Tibial nerve (tissue), 4 donors: ENCODE results near the gene HCRT. TPM values are rescaled to one million over a fixed set of nuclear protein-coding genes. Genes with fewer than 3 reads are reported as not detected.
"Not testable (repeated sequence)": the region's sequence is repeated elsewhere in the genome, so short reads cannot be mapped to it uniquely, and the experiment has no call there.

ENCODE experiments used
- DNase-seq, 2 donors: peaks; one replicate each; pipeline ENCODE4 v3.0.0-alpha.2; 2019; ENCODE audit warnings: low spot score in 2 of 2
- H3K27ac ChIP-seq, 4 donors: fragments of 200-600 bp; sonication (generic) in 3 of 4; one replicate each; pipeline ENCODE4 v1.5.1; 2017 to 2019; ENCODE audit warnings: mild to moderate bottlenecking in 1 of 4
- H3K27me3 ChIP-seq, 2 donors: fragments of 200-600 bp; sonication (generic) in 1 of 2; one replicate each; pipeline versions ENCODE4 v1.5.1 to v1.6.0; 2017 to 2019
- H3K36me3 ChIP-seq, 3 donors: fragments of 200-600 bp; sonication (generic); one replicate each; pipeline ENCODE4 v1.5.1; 2018 to 2019
- H3K4me1 ChIP-seq, 4 donors: fragments of 200-600 bp; sonication (generic) in 3 of 4; one replicate each; pipeline ENCODE4 v1.5.1; 2017 to 2019
- H3K4me3 ChIP-seq, 4 donors: fragments of 200-600 bp; sonication (generic) in 3 of 4; one replicate each; pipeline ENCODE4 v1.5.1; 2017 to 2019; ENCODE audit warnings: mild to moderate bottlenecking in 1 of 4, moderate library complexity in 1 of 4
- H3K9me3 ChIP-seq, 4 donors: fragments of 200-600 bp; sonication (generic) in 3 of 4; one replicate each; pipeline ENCODE4 v1.5.1; 2017 to 2019
- CTCF ChIP-seq, 5 experiments: fragments of 200-600 bp in 3 of 5; fragments of 450-650 bp in 2 of 5; sonication (generic) in 3 of 5; IDR thresholded peaks; one replicate each; pipeline ENCODE4 v1.5.1; 2016 to 2019; ENCODE audit warnings: antibody characterized with exemption in 5 of 5, mild to moderate bottlenecking in 3 of 5, moderate library complexity in 2 of 5
- EP300 ChIP-seq, 2 donors: sonication (generic); formaldehyde crosslinking; IDR thresholded peaks; one replicate each; pipeline ENCODE4 v1.6.1; 2017; ENCODE audit warnings: antibody characterized with exemption in 2 of 2, mild to moderate bottlenecking in 1 of 2
- POLR2A ChIP-seq, 2 donors: fragments of 450-650 bp; IDR thresholded peaks; one replicate each; pipeline ENCODE4 v1.6.1; 2017; ENCODE audit warnings: antibody characterized with exemption in 2 of 2, mild to moderate bottlenecking in 2 of 2, moderate library complexity in 2 of 2
- WGBS, 2 donors: methylation state at CpG; one replicate each; pipeline ENCODE4 v1.1.5; 2018; 5-methylcytosine and 5-hydroxymethylcytosine counted together
- total RNA-seq, 4 donors: library from RNA; depleted of rRNA; stranded (reverse); fragments of >200 nt; gene quantifications; one replicate each; pipeline ENCODE4 v1.1.0, GENCODE V29; 2016

Gene HCRT
- total RNA-seq, 4 donors from 2014 or later = not detected

DNA sequence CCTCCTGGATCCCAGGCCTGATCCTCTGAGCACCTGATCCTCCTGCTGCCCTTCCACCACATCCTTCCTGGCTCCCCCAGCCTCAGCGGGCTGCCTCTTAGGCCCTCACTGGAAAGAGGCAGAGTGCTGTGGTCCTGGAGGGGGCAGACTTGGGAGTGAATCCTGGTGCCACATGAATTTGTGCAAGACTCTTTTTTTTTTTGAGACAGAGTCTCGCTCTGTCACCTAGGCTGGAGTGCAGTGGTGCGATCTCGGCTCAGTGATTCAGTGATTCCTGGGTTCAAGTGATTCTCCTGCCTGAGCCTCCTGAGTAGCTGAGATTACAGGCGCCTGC is 6.0 kb upstream of the HCRT start:
- no peaks in the 10 kb centered on the region for H3K27me3 ChIP-seq
- peaks cover 0 to 23% (median 12%) of the 10 kb centered on the region in 4 donors for H3K4me1 ChIP-seq
- WGBS, 2 donors = 91 to 92% methylated on average over 5 of the region's 5 CpGs
- H3K4me3 ChIP-seq = no peak overlapping the region
- H3K36me3 ChIP-seq = peaks cover 0 to 33% (median 0%) of the 10 kb centered on the region in 3 donors
- no peaks in the 10 kb centered on the region for H3K9me3 ChIP-seq
- TF ChIP-seq CTCF (IDR thresholded peaks at IDR 0.05) = no peak
- DNase-seq = no peak
- no peak overlapping the region for H3K27ac ChIP-seq

DNA sequence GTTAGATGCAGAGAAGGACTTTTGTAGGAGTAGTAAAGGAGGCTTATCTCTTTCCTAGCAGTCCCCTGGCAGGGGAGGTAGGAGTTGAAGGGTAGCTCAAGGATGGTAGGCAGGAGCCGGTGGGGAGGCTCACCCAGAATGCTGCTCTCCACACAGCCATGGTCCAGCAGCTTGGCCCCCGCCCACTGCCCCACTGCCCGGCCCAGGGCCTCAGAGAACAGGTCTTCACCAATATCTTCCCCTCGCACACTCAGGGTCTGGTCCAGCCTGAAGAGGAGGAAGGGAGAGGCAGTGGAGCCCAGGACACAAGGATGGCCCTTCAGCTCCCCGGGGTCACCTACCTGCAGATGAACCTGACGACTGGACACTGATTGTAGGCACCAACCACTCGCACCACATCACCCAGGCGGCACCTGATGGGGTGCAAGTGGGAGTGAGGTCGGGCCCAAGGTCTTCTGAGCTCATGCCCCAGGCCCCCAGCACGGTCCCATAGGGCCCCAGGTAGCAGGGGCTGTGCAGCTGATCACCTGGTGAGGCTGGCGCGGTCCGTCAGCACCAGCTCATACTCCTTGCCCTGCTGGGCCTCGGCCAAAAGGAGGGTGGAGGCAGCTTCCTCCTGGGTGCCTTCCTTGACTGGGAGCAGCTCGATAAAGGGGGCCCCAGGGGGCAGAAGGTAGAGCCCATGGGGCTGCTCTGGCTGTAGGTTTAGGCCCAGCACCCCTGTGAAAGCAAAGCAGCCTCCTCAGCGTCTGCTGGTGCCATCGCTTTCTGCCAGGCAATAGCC is 5.4 kb upstream of the HCRT start:
- H3K4me3 ChIP-seq = no peak overlapping the region
- peaks cover 0 to 23% (median 12%) of the 10 kb centered on the region in 4 donors for H3K4me1 ChIP-seq
- DNase-seq = no peak
- no peaks in the 10 kb centered on the region for H3K9me3 ChIP-seq
- WGBS, 2 donors = 78 to 86% methylated on average over 12 to 16 of the region's 17 CpGs
- H3K27ac ChIP-seq = no peak overlapping the region
- H3K36me3 ChIP-seq = peaks cover 0 to 33% (median 0%) of the 10 kb centered on the region in 3 donors
- no peaks in the 10 kb centered on the region for H3K27me3 ChIP-seq
- no peak for TF ChIP-seq POLR2A (IDR thresholded peaks at IDR 0.05)
- TF ChIP-seq CTCF (IDR thresholded peaks at IDR 0.05) = no peak
- no peak for TF ChIP-seq EP300 (IDR thresholded peaks at IDR 0.05)

DNA sequence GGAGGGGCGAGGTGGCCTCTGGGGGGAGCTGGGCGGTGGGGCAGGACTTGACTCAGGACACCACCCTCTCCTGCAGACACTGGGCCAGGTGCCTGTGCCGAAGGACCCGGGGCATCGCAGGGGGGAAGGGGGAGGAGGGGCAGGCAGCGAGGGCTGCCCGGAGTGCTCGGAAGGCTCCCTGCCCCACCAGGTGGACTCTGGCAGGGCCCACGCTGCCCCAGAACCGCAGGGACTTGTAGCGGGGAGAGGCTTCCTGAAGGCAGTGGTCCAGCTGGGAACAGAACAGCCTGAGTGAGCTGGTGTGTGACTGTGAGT is 4.4 kb upstream of the HCRT start:
- H3K27me3 ChIP-seq = no peaks in the 10 kb centered on the region
- H3K9me3 ChIP-seq = no peaks in the 10 kb centered on the region
- peaks cover 0 to 25% (median 12%) of the 10 kb centered on the region in 4 donors for H3K4me1 ChIP-seq
- TF ChIP-seq POLR2A (IDR thresholded peaks at IDR 0.05) (no peak), CTCF (IDR thresholded peaks at IDR 0.05) (no peak), EP300 (IDR thresholded peaks at IDR 0.05) (no peak)
- 75 to 86% methylated on average over 8 to 9 of the region's 11 CpGs for WGBS, 2 donors
- no peak overlapping the region for H3K27ac ChIP-seq
- H3K4me3 ChIP-seq = no peak overlapping the region
- H3K36me3 ChIP-seq = peaks cover 0 to 33% (median 0%) of the 10 kb centered on the region in 3 donors
- DNase-seq = no peak

GRCh38 chr17:42188749-42189650 is 3.7 kb upstream of the HCRT start:
- Histone ChIP-seq H3K4me1 (peaks cover 0 to 27% (median 16%) of the 10 kb centered on the region in 4 donors), H3K36me3 (peaks cover 0 to 33% (median 0%) of the 10 kb centered on the region in 3 donors), H3K27me3 (no peaks in the 10 kb centered on the region), H3K4me3 (no peak overlapping the region), H3K27ac (no peak overlapping the region), H3K9me3 (no peaks in the 10 kb centered on the region)
- DNase-seq = no peak
- WGBS, 2 donors = 74 to 79% methylated on average over 19 of the region's 19 CpGs
- TF ChIP-seq CTCF (IDR thresholded peaks at IDR 0.05) (no peak), POLR2A (IDR thresholded peaks at IDR 0.05) (no peak), EP300 (IDR thresholded peaks at IDR 0.05) (no peak)

DNA sequence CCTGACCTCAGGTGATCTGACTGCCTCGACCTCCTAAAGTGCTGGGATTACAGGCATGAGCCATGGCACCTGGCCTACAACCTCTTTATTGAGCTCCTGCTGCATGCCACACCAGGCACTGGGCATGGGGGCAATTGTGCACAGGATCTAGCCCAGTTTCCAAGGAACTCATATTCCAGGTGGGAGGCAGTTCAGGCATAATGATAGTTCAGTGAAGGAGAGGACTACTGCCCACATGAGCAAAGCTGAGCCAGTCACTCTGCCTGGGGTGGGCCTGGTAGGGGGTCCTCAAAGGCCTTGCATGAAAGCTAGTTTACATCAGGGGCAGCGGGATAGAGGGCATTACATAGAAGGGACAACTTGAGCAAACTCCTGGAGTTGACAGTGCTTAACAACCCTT is 2.6 kb upstream of the HCRT start:
- H3K4me1 ChIP-seq = peaks cover 0 to 26% (median 11%) of the 10 kb centered on the region in 4 donors
- WGBS, 2 donors = 78 to 90% methylated on average over 2 of the region's 2 CpGs
- H3K9me3 ChIP-seq = no peaks in the 10 kb centered on the region
- H3K36me3 ChIP-seq = peaks cover 0 to 33% (median 0%) of the 10 kb centered on the region in 3 donors
- TF ChIP-seq POLR2A (IDR thresholded peaks at IDR 0.05) (no peak), EP300 (IDR thresholded peaks at IDR 0.05) (no peak), CTCF (IDR thresholded peaks at IDR 0.05) (no peak)
- no peak overlapping the region for H3K27ac ChIP-seq
- H3K4me3 ChIP-seq = no peak overlapping the region
- DNase-seq = no peak
- no peaks in the 10 kb centered on the region for H3K27me3 ChIP-seq

- H3K9me3 ChIP-seq, H3K4me3 ChIP-seq, DNase-seq, H3K27ac ChIP-seq: not testable (repeated sequence)
- Histone ChIP-seq H3K27me3 (peaks cover 0 to 16% of the 10 kb centered on the region in 2 donors), H3K36me3 (peaks cover 0 to 21% (median 0%) of the 10 kb centered on the region in 3 donors), H3K4me1 (peaks cover 0 to 26% (median 14%) of the 10 kb centered on the region in 4 donors)
- WGBS, 2 donors = 84 to 86% methylated on average over 5 of the region's 5 CpGs
These were observed 939 bp upstream of the HCRT start for GRCh38 chr17:42186191-42186590.
